HG02938 (cell line): ENCODE measurements around the gene FAM181A.

Experiments used
- ATAC-seq: cut with Tn5 transposase; IDR thresholded peaks from one replicate; pipeline ENCODE4 v1.9.1; 2021; ENCODE audit warnings: mild to moderate bottlenecking, moderate library complexity; ENCODE audit not compliant: unreplicated experiment

FAM181A gene

GRCh38 chr14:93976477-93977057 lies 49.4 kb downstream of the FAM181A start, which contains the start of gene ASB2:
Gene ASB2, minus strand, starts transcription at chr14:93976570. Its CDS starts 12,031 bp downstream, at chr14:93964539.
- peak; percentile 3 for ATAC-seq

GRCh38 chr14:93977171-93977570 lies 50.0 kb downstream of the FAM181A start:
- ATAC-seq = no peak

- ATAC-seq = peak; percentile 53
Observed at GRCh38 chr14:93977790-93978581, 50.8 kb downstream of the FAM181A start.

GRCh38 chr14:93978735-93979134 lies 51.6 kb downstream of the FAM181A start:
- peak; percentile 1 for ATAC-seq
